8988T (cell line): ENCODE results near the gene GGCT.
"Not testable (repeated sequence)": the region's sequence is repeated elsewhere in the genome, so short reads cannot be mapped to it uniquely, and the experiment has no call there.

Source experiments
- DNase-seq: peaks from one replicate; pipeline ENCODE4 v3.0.0; 2011

GGCT gene

GRCh38 chr7:30514776-30515175 lies 10.1 kb upstream of the GGCT start:
- DNase-seq = no peak

GRCh38 chr7:30514177-30514576 lies 9.5 kb upstream of the GGCT start:
- no peak for DNase-seq

GRCh38 chr7:30513762-30514161 lies 9.1 kb upstream of the GGCT start:
- no peak for DNase-seq

GRCh38 chr7:30511973-30512662 lies 7.5 kb upstream of the GGCT start:
- DNase-seq = no peak

- no peak for DNase-seq
These were observed 6.9 kb upstream of the GGCT start for GRCh38 chr7:30511494-30511893.

- no peak for DNase-seq
These were observed 5.8 kb upstream of the GGCT start for GRCh38 chr7:30510124-30511075.

GRCh38 chr7:30509171-30509857 lies 4.7 kb upstream of the GGCT start:
- DNase-seq = not testable (repeated sequence)

GRCh38 chr7:30507346-30507900 lies 2.8 kb upstream of the GGCT start:
- not testable (repeated sequence) for DNase-seq

- no peak for DNase-seq
These were observed 607 bp upstream of the GGCT start for GRCh38 chr7:30505174-30505697.

GRCh38 chr7:30503274-30504212 lies 1.1 kb downstream of the GGCT start:
- DNase-seq = no peak

- DNase-seq = no peak
These were observed 2.0 kb downstream of the GGCT start for GRCh38 chr7:30502470-30503251.

GRCh38 chr7:30501264-30501663 lies 3.4 kb downstream of the GGCT start:
- DNase-seq = no peak

GRCh38 chr7:30493228-30493627 lies 11.4 kb downstream of the GGCT start:
- DNase-seq = no peak

- DNase-seq = no peak
These were observed 13.2 kb downstream of the GGCT start for GRCh38 chr7:30491417-30491816.

- DNase-seq = no peak
These were observed 17.3 kb downstream of the GGCT start for GRCh38 chr7:30487371-30487770.

GRCh38 chr7:30485667-30486066 lies 19.0 kb downstream of the GGCT start:
- DNase-seq = no peak

- DNase-seq = not testable (repeated sequence)
These were observed 23.2 kb downstream of the GGCT start for GRCh38 chr7:30481416-30481815.

- no peak for DNase-seq
These were observed 25.2 kb downstream of the GGCT start for GRCh38 chr7:30479202-30480120.

- DNase-seq = peak; percentile 44
These were observed 26.1 kb downstream of the GGCT start, which contains the start of gene NOD1 for GRCh38 chr7:30478349-30479201. Gene NOD1, minus strand, starts transcription at chr7:30478784. Its CDS starts 21,863 bp downstream, at chr7:30456921.
